SK-N-SH (cell line): ENCODE measurements around the gene CABP4. TPM values are rescaled to one million over a fixed set of nuclear protein-coding genes. Genes with fewer than 3 reads are reported as not detected.

ENCODE experiments used
- CTCF ChIA-PET: fragments of 300-600, 350-600 bp; formaldehyde crosslinking; extraction: SDS; loops from one replicate; lab custom pipeline; 2021; lab: Yijun Ruan, JAX
- POLR2A ChIA-PET: fragments of 350-600 bp; sonication (Branson Sonifier 250); formaldehyde crosslinking; extraction: SDS; loops from one replicate; lab custom pipeline; 2020; ENCODE audit warnings: antibody characterized with exemption, inconsistent platforms; lab: Yijun Ruan, JAX
- DNase-seq: peaks from one replicate; pipeline ENCODE4 v3.0.0; 2012
- H2AFZ ChIP-seq: fragments of 200-600 bp; sonication (generic); 2 replicates; pipeline ENCODE4 v1.8.1; 2016; ENCODE audit warnings: antibody characterized with exemption, mild to moderate bottlenecking, low read depth
- H3F3A ChIP-seq: fragments of 200-600 bp; sonication (generic); replicated peaks from 2 replicates; pipeline ENCODE3; 2016; ENCODE audit warnings: antibody characterized with exemption, mild to moderate bottlenecking; ENCODE audit not compliant: insufficient read depth
- H3K27ac ChIP-seq, 2 experiments: fragments of 200-500 bp in 1 of 2; fragments of 200-600 bp in 1 of 2; sonication (Bioruptor generic) in 1 of 2; sonication (generic), shearing (Covaris generic) in 1 of 2; 2 replicates each; pipeline versions ENCODE4 v1.5.1 to v1.6.1; 2014 to 2016; ENCODE audit warnings: low read depth in 2 of 2, inconsistent platforms in 1 of 2, low read length in 1 of 2, mild to moderate bottlenecking in 1 of 2, mixed read lengths in 1 of 2
- H3K27me3 ChIP-seq: fragments of 200-600 bp; sonication (generic), shearing (Covaris generic); 2 replicates; pipeline ENCODE4 v1.6.1; 2016; ENCODE audit warnings: mixed run types; ENCODE audit not compliant: insufficient read depth
- H3K36me3 ChIP-seq, 2 experiments: fragments of 200-500 bp in 1 of 2; fragments of 200-600 bp in 1 of 2; sonication (Bioruptor generic) in 1 of 2; sonication (generic) in 1 of 2; replicated peaks in 1 of 2; 2 replicates each; pipeline versions ENCODE3 to v1.5.1; 2014 to 2016; ENCODE audit warnings: low read length in 1 of 2, mild to moderate bottlenecking in 1 of 2; ENCODE audit not compliant: insufficient read depth in 2 of 2, control insufficient read depth in 1 of 2
- H3K4me1 ChIP-seq, 2 experiments: fragments of 200-500 bp in 1 of 2; fragments of 200-600 bp in 1 of 2; sonication (Bioruptor generic) in 1 of 2; sonication (generic), shearing (Covaris generic) in 1 of 2; 2 replicates each; pipeline versions ENCODE4 v1.5.1 to v1.6.1; 2014 to 2016; ENCODE audit warnings: low read depth in 1 of 2, low read length in 1 of 2, mixed run types in 1 of 2; ENCODE audit not compliant: insufficient read depth in 2 of 2, control insufficient read depth in 1 of 2
- H3K4me2 ChIP-seq: fragments of 200-600 bp; sonication (generic), shearing (Covaris generic); 2 replicates; pipeline ENCODE4 v1.6.1; 2017; ENCODE audit warnings: mixed run types
- H3K4me3 ChIP-seq, 2 experiments: fragments of 200-500 bp in 1 of 2; fragments of 200-600 bp in 1 of 2; sonication (Bioruptor generic) in 1 of 2; sonication (generic), shearing (Covaris generic) in 1 of 2; 2 replicates each; pipeline versions ENCODE4 v1.5.1 to v1.8.1; 2014 to 2016; ENCODE audit warnings: low read depth in 2 of 2, inconsistent platforms in 1 of 2, low read length in 1 of 2, mild to moderate bottlenecking in 1 of 2, mixed read lengths in 1 of 2, moderate library complexity in 1 of 2
- H3K79me2 ChIP-seq: fragments of 200-600 bp; sonication (generic); 2 replicates; pipeline ENCODE4 v1.8.1; 2017; ENCODE audit warnings: mild to moderate bottlenecking; ENCODE audit not compliant: insufficient read depth
- H3K9ac ChIP-seq: fragments of 200-600 bp; sonication (generic); 2 replicates; pipeline ENCODE4 v1.6.1; 2017; ENCODE audit warnings: mixed run types
- H3K9me2 ChIP-seq: fragments of 200-600 bp; sonication (generic); 2 replicates; pipeline ENCODE4 v1.6.1; 2017; ENCODE audit warnings: mixed run types
- H3K9me3 ChIP-seq: fragments of 200-600 bp; sonication (generic); 2 replicates; pipeline ENCODE4 v1.6.1; 2017; ENCODE audit warnings: mixed run types, mild to moderate bottlenecking, moderate library complexity
- H4K20me1 ChIP-seq: fragments of 200-600 bp; sonication (generic); 2 replicates; pipeline ENCODE4 v1.6.1; 2017; ENCODE audit warnings: mild to moderate bottlenecking, mixed run types; ENCODE audit not compliant: insufficient read depth
- CHD2 ChIP-seq: fragments of 150-350 bp; IDR thresholded peaks from 2 replicates; pipeline ENCODE4 v1.6.1; 2018; ENCODE audit warnings: low read length; ENCODE audit not compliant: partially characterized antibody
- CTCF ChIP-seq: fragments of 200-600 bp; sonication (generic); IDR thresholded peaks from 2 replicates; pipeline ENCODE4 v1.6.1; 2017; ENCODE audit warnings: antibody characterized with exemption, mild to moderate bottlenecking, moderate library complexity
- ELF1 ChIP-seq: IDR thresholded peaks from 2 replicates; pipeline ENCODE4 v1.4.0; 2012
- EZH2phosphoT487 ChIP-seq: fragments of 200-600 bp; sonication (generic); IDR thresholded peaks from 2 replicates; pipeline ENCODE4 v1.6.1; 2017; ENCODE audit warnings: low read depth, mixed run types, mild to moderate bottlenecking, antibody characterized with exemption, moderate library complexity, borderline replicate concordance
- FOXJ3 ChIP-seq: sonication (generic); formaldehyde crosslinking; IDR thresholded peaks from 2 replicates; pipeline ENCODE4 v1.5.1; 2020; ENCODE audit warnings: mild to moderate bottlenecking, missing genetic modification reagents
- GABPA ChIP-seq: IDR thresholded peaks from 2 replicates; pipeline ENCODE4 v1.4.0; 2012; ENCODE audit warnings: low read depth, mild to moderate bottlenecking
- GATA2 ChIP-seq: sonication (generic); formaldehyde crosslinking; IDR thresholded peaks from 2 replicates; pipeline ENCODE4 v1.5.0; 2020; ENCODE audit warnings: mild to moderate bottlenecking, missing genetic modification reagents
- JUND ChIP-seq: IDR thresholded peaks from 2 replicates; pipeline ENCODE4 v1.4.0; 2012
- MXI1 ChIP-seq: IDR thresholded peaks from 2 replicates; pipeline ENCODE4 v1.6.1; 2012; ENCODE audit warnings: mild to moderate bottlenecking, low read depth, low read length, improper control_type of control experiment
- POLR2AphosphoS5 ChIP-seq: IDR thresholded peaks from 2 replicates; pipeline ENCODE4 v1.6.1; 2012; ENCODE audit warnings: low read depth, low read length
- RAD21 ChIP-seq: IDR thresholded peaks from 2 replicates; pipeline ENCODE4 v1.6.1; 2012; ENCODE audit warnings: mild to moderate bottlenecking, low read length
- RCOR1 ChIP-seq: fragments of 150-350 bp; IDR thresholded peaks from 2 replicates; pipeline ENCODE4 v1.6.1; 2017; ENCODE audit warnings: antibody characterized with exemption, low read length
- REST ChIP-seq: IDR thresholded peaks from 2 replicates; pipeline ENCODE4 v1.6.1; 2012; ENCODE audit warnings: mild to moderate bottlenecking, low read depth, low read length, moderate library complexity
- RFX5 ChIP-seq: IDR thresholded peaks from 2 replicates; pipeline ENCODE4 v1.6.1; 2012; ENCODE audit warnings: mild to moderate bottlenecking, improper control_type of control experiment, low read length
- RXRA ChIP-seq: IDR thresholded peaks from 2 replicates; pipeline ENCODE4 v1.4.0; 2012; ENCODE audit warnings: low read depth, mild to moderate bottlenecking, borderline replicate concordance
- USF2 ChIP-seq: fragments of 150-350 bp; IDR thresholded peaks from 2 replicates; pipeline ENCODE4 v1.6.1; 2017; ENCODE audit warnings: antibody characterized with exemption, low read length, low read depth, borderline replicate concordance
- YY1 ChIP-seq: IDR thresholded peaks from 2 replicates; pipeline ENCODE4 v1.4.0; 2012; ENCODE audit warnings: low read depth, mild to moderate bottlenecking
- WGBS: methylation state at CpG from one replicate; pipeline ENCODE4 v1.1.6; 2017; ENCODE audit warnings: low lambda C conversion rate; 5-methylcytosine and 5-hydroxymethylcytosine counted together
- polyA plus RNA-seq, 3 experiments: library from polyadenylated mRNA; depleted of rRNA; stranded (reverse); fragments of >200 nt; gene quantifications; 2 replicates each; pipeline ENCODE4 v1.2.3, GENCODE V29; 2012

The CABP4 gene
- polyA plus RNA-seq, 1 of the 3 experiments (the other 2 are of a cell fraction): not detected

- TF ChIP-seq CTCF (no peak), REST (no peak)
- TF ChIP-seq, all 33 proteins: peak for 0
Measured at GRCh38 chr11:67491276-67492068, 36.3 kb downstream of the CABP4 start (continued).

GRCh38 chr11:67492069-67492727 is 37.0 kb downstream of the CABP4 start:
- peaks cover 6% of the 10 kb centered on the region for H3F3A ChIP-seq
- DNase-seq: no peak
- no peak overlapping the region for H3K9ac ChIP-seq
- H3K9me2 ChIP-seq: no peaks in the 10 kb centered on the region
- ChIA-PET POLR2A (no interaction called here), CTCF (interaction anchor here (1.0 to 1.2 kb wide), 2 partner anchors 16 to 100 kb away, joined by 3 read pairs; partner anchors contain the start of genes CDK2AP2 and RAD9A)
- no peak overlapping the region for H2AFZ ChIP-seq
- no peaks in the 10 kb centered on the region for H3K9me3 ChIP-seq
- H3K4me1 ChIP-seq: no peaks in the 10 kb centered on the region
- no peak overlapping the region for H3K4me2 ChIP-seq
- H3K27ac ChIP-seq: no peak overlapping the region
- H3K36me3 ChIP-seq: peaks cover 0 to 49% of the 10 kb centered on the region in 2 experiments
- H3K4me3 ChIP-seq: no peak overlapping the region
- no peaks in the 10 kb centered on the region for H3K27me3 ChIP-seq
- no peaks in the 10 kb centered on the region for H3K79me2 ChIP-seq
- no peaks in the 10 kb centered on the region for H4K20me1 ChIP-seq
- 100% methylated on average over 2 of the region's 19 CpGs for WGBS
- TF ChIP-seq USF2: no peak
- TF ChIP-seq CHD2: no peak
- TF ChIP-seq RFX5: no peak
- no peak for TF ChIP-seq EZH2phosphoT487
- TF ChIP-seq GATA2 (CRISPR knock-in tag): no peak
- TF ChIP-seq CTCF: no peak
- TF ChIP-seq RAD21: no peak
- no peak for TF ChIP-seq ELF1
- TF ChIP-seq FOXJ3 (CRISPR knock-in tag): no peak
- no peak for TF ChIP-seq GABPA
- no peak for TF ChIP-seq POLR2AphosphoS5
- no peak for TF ChIP-seq RCOR1
- no peak for TF ChIP-seq MXI1
- TF ChIP-seq JUND: no peak
- TF ChIP-seq RXRA: no peak
- TF ChIP-seq YY1: no peak
